Transverse colon (tissue), 4 donors: ENCODE data around the gene HECTD2. TPM values are rescaled to one million over a fixed set of nuclear protein-coding genes. Genes with fewer than 3 reads are reported as not detected.

ENCODE experiments used
- DNase-seq: peaks from one replicate; pipeline ENCODE4 v3.0.0-alpha.2; 2019
- H3K27ac ChIP-seq, 4 donors: fragments of 200-600 bp; sonication (generic); 2 replicates each; pipeline ENCODE4 v1.5.1; 2016 to 2018; ENCODE audit warnings: inconsistent platforms in 4 of 4
- H3K27me3 ChIP-seq: fragments of 200-600 bp; sonication (generic); 2 replicates; pipeline ENCODE4 v1.5.1; 2017; ENCODE audit warnings: inconsistent platforms
- H3K36me3 ChIP-seq, 4 donors: fragments of 200-600 bp; sonication (generic); 2 replicates each; pipeline ENCODE4 v1.5.1; 2017 to 2019; ENCODE audit warnings: inconsistent platforms in 4 of 4
- H3K4me1 ChIP-seq, 4 donors: fragments of 200-600 bp; sonication (generic); 2 replicates each; pipeline ENCODE4 v1.5.1; 2017 to 2020; ENCODE audit warnings: inconsistent platforms in 4 of 4
- H3K4me3 ChIP-seq, 4 donors: fragments of 200-600 bp; sonication (generic); 1 replicate in 1 of 4; 2 replicates in 3 of 4; pipeline versions ENCODE4 v1.5.1 to v1.6.1; 2017 to 2019; ENCODE audit warnings: inconsistent platforms in 4 of 4
- H3K9me3 ChIP-seq, 2 donors: fragments of 200-600 bp; sonication (generic); 2 replicates each; pipeline ENCODE4 v1.5.1; 2017 to 2019; ENCODE audit warnings: inconsistent platforms in 2 of 2
- CTCF ChIP-seq, 5 experiments: fragments of 200-600 bp in 3 of 5; fragments of 450-650 bp in 2 of 5; sonication (generic) in 3 of 5; IDR thresholded peaks; 1 replicate in 2 of 5; 2 replicates in 3 of 5; pipeline ENCODE4 v1.5.1; 2016 to 2017; ENCODE audit warnings: antibody characterized with exemption in 5 of 5, inconsistent platforms in 3 of 5, mild to moderate bottlenecking in 2 of 5, moderate library complexity in 1 of 5
- EP300 ChIP-seq: sonication (generic); formaldehyde crosslinking; IDR thresholded peaks from one replicate; pipeline ENCODE4 v1.6.1; 2017; ENCODE audit warnings: antibody characterized with exemption, low read depth
- POLR2A ChIP-seq: fragments of 450-650 bp; IDR thresholded peaks from one replicate; pipeline ENCODE4 v1.6.1; 2016; ENCODE audit warnings: antibody characterized with exemption, mild to moderate bottlenecking, moderate library complexity
- POLR2AphosphoS5 ChIP-seq, 3 donors: sonication (generic); formaldehyde crosslinking; IDR thresholded peaks; one replicate each; pipeline ENCODE4 v1.6.1; 2016; ENCODE audit warnings: antibody characterized with exemption in 3 of 3
- WGBS, 2 donors: methylation state at CpG; one replicate each; pipeline ENCODE4 v1.1.5; 2018; ENCODE audit warnings: low coverage in 1 of 2; 5-methylcytosine and 5-hydroxymethylcytosine counted together
- in situ Hi-C, 4 donors: fragments of 200-750 bp; cut with MboI; loops; one replicate each; pipeline versions ENCODE4 v1.15.0 to v1.15.1; 2017; ENCODE audit warnings: low sequenced_read_pairs in 3 of 4, low pct_ligation_motif_present in 1 of 4, low pct_unique_long_range_greater_than_20kb in 1 of 4
- intact Hi-C: fragments of 100-400 bp; cut with DNase I; formaldehyde crosslinking; loops from one replicate; pipeline ENCODE4 v1.15.1; 2023; ENCODE audit warnings: low total_unique reads
- total RNA-seq, 4 donors: library from RNA; depleted of rRNA; stranded (reverse); fragments of >200 nt; gene quantifications; one replicate each; pipeline ENCODE4 v1.1.0, GENCODE V29; 2016

HECTD2 gene
- total RNA-seq, 4 donors from 2014 or later: 6.8 to 10.3 (median 8.1) TPM

GRCh38 chr10:91472911-91473310 lies 62.8 kb downstream of the HECTD2 start:
- no peaks in the 10 kb centered on the region for H3K36me3 ChIP-seq
- no peak for DNase-seq
- no peaks in the 10 kb centered on the region for H3K27me3 ChIP-seq
- intact Hi-C loops (no loop called here), in situ Hi-C loops (no loop called here)
- H3K4me3 ChIP-seq: no peak overlapping the region
- H3K27ac ChIP-seq: no peak overlapping the region
- TF ChIP-seq EP300 (no peak), POLR2A (no peak), POLR2AphosphoS5 (IDR thresholded peaks at IDR 0.05) (no peak), CTCF (IDR thresholded peaks at IDR 0.05) (no peak)
- 86% methylated on average over 2 of the region's 2 CpGs for WGBS, 2 donors
- H3K9me3 ChIP-seq: no peaks in the 10 kb centered on the region
- H3K4me1 ChIP-seq: no peaks in the 10 kb centered on the region

- H3K4me1 ChIP-seq: no peaks in the 10 kb centered on the region
- H3K4me3 ChIP-seq: no peak overlapping the region
- intact Hi-C loops: no loop called here
- 90% methylated on average over 1 of the region's 1 CpG for WGBS, 2 donors
- no peaks in the 10 kb centered on the region for H3K36me3 ChIP-seq
- in situ Hi-C loops: no loop called here
- H3K9me3 ChIP-seq: no peaks in the 10 kb centered on the region
- no peaks in the 10 kb centered on the region for H3K27me3 ChIP-seq
- H3K27ac ChIP-seq: no peak overlapping the region
- no peak for DNase-seq
- no peak for TF ChIP-seq CTCF (IDR thresholded peaks at IDR 0.05)
- TF ChIP-seq EP300: no peak
- no peak for TF ChIP-seq POLR2AphosphoS5 (IDR thresholded peaks at IDR 0.05)
- no peak for TF ChIP-seq POLR2A
These were observed 63.9 kb downstream of the HECTD2 start for GRCh38 chr10:91474009-91474408.

- H3K4me1 ChIP-seq: no peaks in the 10 kb centered on the region
- H3K27me3 ChIP-seq: no peaks in the 10 kb centered on the region
- H3K27ac ChIP-seq: no peak overlapping the region
- in situ Hi-C loops: loop anchor here in 1 of 4 donors (25.0 kb wide), 1 partner anchor 160 kb away; the partner anchor contains the start of gene PPP1R3C
- no peaks in the 10 kb centered on the region for H3K36me3 ChIP-seq
- intact Hi-C loops: no loop called here
- no peaks in the 10 kb centered on the region for H3K9me3 ChIP-seq
- WGBS, 2 donors: 87 to 88% methylated on average over 2 of the region's 2 CpGs
- H3K4me3 ChIP-seq: no peak overlapping the region
- no peak for TF ChIP-seq EP300
- no peak for TF ChIP-seq CTCF (IDR thresholded peaks at IDR 0.05)
- TF ChIP-seq POLR2AphosphoS5 (IDR thresholded peaks at IDR 0.05): no peak
- TF ChIP-seq POLR2A: no peak
- DNase-seq: no peak
These were observed 67.1 kb downstream of the HECTD2 start for GRCh38 chr10:91477236-91477635.

GRCh38 chr10:91479583-91479982 lies 69.4 kb downstream of the HECTD2 start:
- in situ Hi-C loops: loop anchor here in 1 of 4 donors (25.0 kb wide), 1 partner anchor 158 kb away; the partner anchor contains the start of gene PPP1R3C
- Histone ChIP-seq H3K27ac (no peak overlapping the region), H3K27me3 (no peaks in the 10 kb centered on the region), H3K4me1 (no peaks in the 10 kb centered on the region), H3K36me3 (no peaks in the 10 kb centered on the region), H3K9me3 (no peaks in the 10 kb centered on the region), H3K4me3 (no peak overlapping the region)
- no peak for DNase-seq
- TF ChIP-seq POLR2AphosphoS5 (IDR thresholded peaks at IDR 0.05): no peak
- TF ChIP-seq EP300: no peak
- no peak for TF ChIP-seq CTCF (IDR thresholded peaks at IDR 0.05)
- no peak for TF ChIP-seq POLR2A
- intact Hi-C loops: no loop called here
